Activated CD8-positive, alpha-beta T cell treated with anti-CD3 and anti-CD28 coated beads for 36 hours (primary cell): ENCODE results near the gene SPATA3. TPM values are rescaled to one million over a fixed set of nuclear protein-coding genes. Genes with fewer than 3 reads are reported as not detected.

ENCODE experiments used
- ATAC-seq: fragments of 200-7000 bp; cut with Tn5 transposase; one replicate; pipeline ENCODE4 v1.10.0; 2021; ENCODE audit warnings: mild to moderate bottlenecking, moderate library complexity
- CTCF ChIA-PET: fragments of 350-600 bp; sonication (Branson Sonifier 250); formaldehyde crosslinking; loops from one replicate; lab custom pipeline; 2021; ENCODE audit warnings: antibody characterized with exemption; lab: Charles Lee
- POLR2A ChIA-PET: fragments of 350-600 bp; sonication (Branson Sonifier 250); formaldehyde crosslinking; loops from one replicate; lab custom pipeline; 2021; ENCODE audit warnings: antibody characterized with exemption; lab: Charles Lee
- DNase-seq: peaks from one replicate; pipeline ENCODE4 v3.0.0-alpha.2; 2020
- H3K27ac Mint-ChIP-seq: one replicate; pipeline ENCODE4 v1.8.0; 2021; ENCODE audit warnings: mild to moderate bottlenecking, mixed read lengths
- H3K27me3 Mint-ChIP-seq: one replicate; pipeline ENCODE4 v1.8.0; 2021; ENCODE audit warnings: mixed read lengths
- H3K36me3 Mint-ChIP-seq: one replicate; pipeline ENCODE4 v1.8.0; 2021; ENCODE audit warnings: low read depth, mixed read lengths
- H3K4me1 Mint-ChIP-seq: one replicate; pipeline ENCODE4 v1.8.0; 2021; ENCODE audit warnings: low read depth, mixed read lengths
- H3K4me3 Mint-ChIP-seq: one replicate; pipeline ENCODE4 v1.8.0; 2021; ENCODE audit warnings: mild to moderate bottlenecking, moderate library complexity, mixed read lengths
- H3K9me3 Mint-ChIP-seq: one replicate; pipeline ENCODE4 v1.8.0; 2021; ENCODE audit warnings: mixed read lengths
- intact Hi-C: fragments of 100-400 bp; cut with micrococcal nuclease; formaldehyde crosslinking; loops from one replicate; pipeline ENCODE4 v1.10.0; 2022
- total RNA-seq, 2 experiments: library from RNA; stranded (reverse); gene quantifications; one replicate each; pipeline ENCODE4 v1.2.3, GENCODE V29; 2021
- TF ChIP-seq, protein P1 (sequence below): fragments of 200-600 bp; IDR thresholded peaks from one replicate; pipeline ENCODE4 v1.8.0; 2022; ENCODE audit warnings: antibody characterized with exemption, mild to moderate bottlenecking

SPATA3 gene
- total RNA-seq, 2 experiments from 2014 or later = 0.59 to 0.76 TPM

DNA sequence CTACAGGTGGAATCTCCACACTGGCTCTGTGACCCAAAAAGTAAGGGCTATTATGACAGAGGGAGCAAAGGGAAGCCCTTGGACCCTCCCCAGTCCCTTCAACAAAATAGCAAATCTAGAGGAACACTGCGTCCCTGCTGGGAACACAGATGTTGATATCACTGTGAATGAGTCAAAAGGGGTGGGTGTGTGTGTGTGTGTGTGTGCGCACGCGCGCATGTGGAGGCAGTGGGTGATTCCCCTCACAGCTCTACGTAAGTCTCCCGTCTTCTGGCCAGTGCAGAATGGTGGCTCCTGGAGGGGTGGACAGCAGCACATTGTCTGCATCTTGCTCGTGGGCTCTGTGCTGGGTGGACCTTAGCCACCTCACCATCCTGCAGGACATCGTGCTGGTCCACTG, 33.6 kb downstream of the SPATA3 start:
- POLR2A ChIA-PET = no interaction called here
- H3K27me3 Mint-ChIP-seq = peaks cover 6% of the 10 kb centered on the region

DNA sequence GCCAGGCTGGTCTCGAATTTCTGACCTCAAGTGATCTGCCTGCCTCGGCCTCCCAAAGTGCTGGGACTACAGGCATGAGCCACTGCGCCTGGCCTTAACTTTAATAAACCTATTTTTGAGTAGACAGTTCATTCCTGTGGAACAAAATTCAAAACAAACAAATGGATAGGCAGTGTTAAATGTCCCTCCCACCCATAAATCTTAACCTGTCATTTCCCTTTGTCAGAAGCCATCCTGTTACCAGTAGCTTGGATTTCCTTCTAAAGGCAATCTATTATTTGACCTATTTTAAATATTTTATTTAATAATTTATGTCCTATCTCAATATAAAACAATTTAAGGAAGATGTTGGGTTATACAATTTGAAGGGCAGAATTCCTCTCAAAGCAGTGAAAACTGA, 34.8 kb downstream of the SPATA3 start:
- H3K4me3 Mint-ChIP-seq = no peak overlapping the region
- no peaks in the 10 kb centered on the region for H3K36me3 Mint-ChIP-seq
- intact Hi-C loops = no loop called here
- POLR2A ChIA-PET = no interaction called here
- no peak overlapping the region for H3K27ac Mint-ChIP-seq
- TF ChIP-seq, protein P1, sequence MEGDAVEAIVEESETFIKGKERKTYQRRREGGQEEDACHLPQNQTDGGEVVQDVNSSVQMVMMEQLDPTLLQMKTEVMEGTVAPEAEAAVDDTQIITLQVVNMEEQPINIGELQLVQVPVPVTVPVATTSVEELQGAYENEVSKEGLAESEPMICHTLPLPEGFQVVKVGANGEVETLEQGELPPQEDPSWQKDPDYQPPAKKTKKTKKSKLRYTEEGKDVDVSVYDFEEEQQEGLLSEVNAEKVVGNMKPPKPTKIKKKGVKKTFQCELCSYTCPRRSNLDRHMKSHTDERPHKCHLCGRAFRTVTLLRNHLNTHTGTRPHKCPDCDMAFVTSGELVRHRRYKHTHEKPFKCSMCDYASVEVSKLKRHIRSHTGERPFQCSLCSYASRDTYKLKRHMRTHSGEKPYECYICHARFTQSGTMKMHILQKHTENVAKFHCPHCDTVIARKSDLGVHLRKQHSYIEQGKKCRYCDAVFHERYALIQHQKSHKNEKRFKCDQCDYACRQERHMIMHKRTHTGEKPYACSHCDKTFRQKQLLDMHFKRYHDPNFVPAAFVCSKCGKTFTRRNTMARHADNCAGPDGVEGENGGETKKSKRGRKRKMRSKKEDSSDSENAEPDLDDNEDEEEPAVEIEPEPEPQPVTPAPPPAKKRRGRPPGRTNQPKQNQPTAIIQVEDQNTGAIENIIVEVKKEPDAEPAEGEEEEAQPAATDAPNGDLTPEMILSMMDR = no peak
- ATAC-seq (no peak), DNase-seq (no peak)
- H3K4me1 Mint-ChIP-seq = no peaks in the 10 kb centered on the region
- H3K27me3 Mint-ChIP-seq = peaks cover 9% of the 10 kb centered on the region
- no peaks in the 10 kb centered on the region for H3K9me3 Mint-ChIP-seq
- CTCF ChIA-PET = interaction anchor here (1.2 to 1.5 kb wide), 3 partner anchors 20 to 74 kb away, joined by 4 read pairs; no protein-coding TSS in a partner anchor

More for the DNA sequence above, 33.6 kb downstream of the SPATA3 start:
- intact Hi-C loops = no loop called here
- CTCF ChIA-PET = interaction anchor here (1.5 kb wide), 1 partner anchor 75 kb away, joined by 4 read pairs; no protein-coding TSS in a partner anchor
- H3K4me1 Mint-ChIP-seq = no peaks in the 10 kb centered on the region
- no peak overlapping the region for H3K27ac Mint-ChIP-seq
- no peak for DNase-seq
- no peak overlapping the region for H3K4me3 Mint-ChIP-seq
- no peaks in the 10 kb centered on the region for H3K9me3 Mint-ChIP-seq
- no peak for ATAC-seq
- H3K36me3 Mint-ChIP-seq = no peaks in the 10 kb centered on the region
- TF ChIP-seq, protein P1 = no peak

DNA sequence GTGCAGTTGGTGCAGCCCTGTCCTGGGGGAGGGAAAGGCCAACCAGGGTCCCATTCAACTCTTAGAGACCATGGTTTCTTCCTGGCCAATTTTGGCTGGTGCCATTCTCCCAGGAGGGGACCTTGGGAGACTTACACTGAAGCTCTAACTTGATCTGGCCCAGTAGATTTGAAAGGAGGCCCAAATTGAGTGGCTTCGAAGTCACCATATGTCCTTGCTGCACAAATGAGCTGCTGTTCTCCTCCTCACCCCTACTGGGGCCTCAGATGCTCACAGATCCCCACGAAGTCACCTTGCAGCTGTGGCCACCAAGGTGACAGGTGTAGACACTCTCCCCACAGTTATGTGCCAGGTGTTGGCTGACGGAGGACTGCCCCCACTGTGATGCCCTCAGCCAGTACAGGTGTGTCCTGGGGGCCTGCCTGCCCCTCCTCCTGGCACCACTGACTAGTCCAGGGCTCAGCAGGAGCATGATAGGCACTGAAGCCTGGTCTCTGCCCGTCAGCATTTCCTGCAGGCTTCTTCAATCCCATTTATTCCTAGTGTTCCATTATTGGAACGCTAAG, 36.7 kb downstream of the SPATA3 start:
- intact Hi-C loops = no loop called here
- no peak for ATAC-seq
- Mint-ChIP-seq H3K9me3 (no peaks in the 10 kb centered on the region), H3K4me3 (no peak overlapping the region), H3K4me1 (no peaks in the 10 kb centered on the region), H3K27ac (no peak overlapping the region), H3K36me3 (no peaks in the 10 kb centered on the region), H3K27me3 (peaks cover 23% of the 10 kb centered on the region)
- TF ChIP-seq, protein P1 = no peak
- POLR2A ChIA-PET = no interaction called here
- DNase-seq = no peak
- CTCF ChIA-PET = interaction anchor here (1.0 to 1.4 kb wide), 3 partner anchors 20 to 208 kb away, joined by 3 to 7 read pairs (median 5); no protein-coding TSS in a partner anchor

DNA sequence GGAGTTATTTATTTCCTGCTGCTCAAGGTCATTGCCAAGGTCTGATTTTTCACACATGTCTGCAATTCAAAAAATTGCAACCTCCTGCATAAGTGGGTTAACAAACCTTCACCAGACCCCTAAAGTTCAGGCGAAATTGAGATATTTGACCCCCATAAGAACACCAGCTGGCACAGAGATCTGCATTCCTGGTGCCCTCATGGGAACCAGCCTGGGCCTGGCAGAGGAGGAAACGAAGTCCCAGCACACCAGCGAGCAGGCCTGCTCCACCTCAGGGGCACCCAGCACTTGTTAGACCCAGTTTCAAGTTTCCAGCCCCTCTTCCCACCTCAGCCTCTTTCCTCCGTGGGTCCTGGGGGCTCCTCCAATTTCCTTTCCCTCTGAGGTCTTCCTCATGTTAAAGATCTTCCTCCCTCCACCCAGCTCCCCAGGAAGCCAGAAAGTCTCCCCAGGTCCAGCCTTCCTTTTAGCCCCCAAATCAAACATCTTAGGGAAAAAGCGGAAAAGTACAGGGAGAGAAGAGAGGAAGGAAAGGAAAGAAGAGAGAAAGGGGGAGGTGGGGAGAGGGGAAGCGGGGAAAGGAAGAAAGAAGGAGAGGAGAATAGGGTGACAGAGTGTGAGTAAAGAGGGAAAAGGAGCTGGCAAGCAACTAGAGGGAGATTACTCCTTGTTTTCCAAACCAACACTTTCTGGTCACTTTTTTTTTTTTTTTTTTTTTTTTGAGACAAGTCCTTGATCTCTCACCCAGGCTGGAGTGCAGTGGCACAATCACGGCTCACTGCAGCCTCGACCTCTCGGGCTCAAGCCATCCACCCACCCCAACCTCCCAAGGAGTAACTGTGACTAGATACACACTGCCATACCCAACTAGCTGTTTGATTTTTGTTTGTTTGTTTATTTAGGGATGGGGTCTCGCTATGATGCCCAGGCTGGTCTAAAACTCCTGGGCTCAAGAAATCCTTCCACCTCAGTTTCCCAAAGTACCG, 37.5 kb downstream of the SPATA3 start:
- ChIA-PET CTCF (interaction anchor here (1.4 to 2.5 kb wide), 2 partner anchors 19 kb away, joined by 7 read pairs; no protein-coding TSS in a partner anchor), POLR2A (no interaction called here)
- Mint-ChIP-seq H3K4me3 (no peak overlapping the region), H3K4me1 (no peaks in the 10 kb centered on the region), H3K36me3 (no peaks in the 10 kb centered on the region), H3K27me3 (peaks cover 26% of the 10 kb centered on the region), H3K27ac (no peak overlapping the region), H3K9me3 (no peaks in the 10 kb centered on the region)
- intact Hi-C loops = no loop called here
- TF ChIP-seq, protein P1 = no peak
- DNase-seq (no peak), ATAC-seq (no peak)
